ENCODE results near the gene SORCS2. TPM values are rescaled to one million over a fixed set of nuclear protein-coding genes. Genes with fewer than 3 reads are reported as not detected.

Gene SORCS2
- total RNA-seq, 4 donors from 2014 or later: 0.26 to 17.1 (median 2.9) TPM

DNA sequence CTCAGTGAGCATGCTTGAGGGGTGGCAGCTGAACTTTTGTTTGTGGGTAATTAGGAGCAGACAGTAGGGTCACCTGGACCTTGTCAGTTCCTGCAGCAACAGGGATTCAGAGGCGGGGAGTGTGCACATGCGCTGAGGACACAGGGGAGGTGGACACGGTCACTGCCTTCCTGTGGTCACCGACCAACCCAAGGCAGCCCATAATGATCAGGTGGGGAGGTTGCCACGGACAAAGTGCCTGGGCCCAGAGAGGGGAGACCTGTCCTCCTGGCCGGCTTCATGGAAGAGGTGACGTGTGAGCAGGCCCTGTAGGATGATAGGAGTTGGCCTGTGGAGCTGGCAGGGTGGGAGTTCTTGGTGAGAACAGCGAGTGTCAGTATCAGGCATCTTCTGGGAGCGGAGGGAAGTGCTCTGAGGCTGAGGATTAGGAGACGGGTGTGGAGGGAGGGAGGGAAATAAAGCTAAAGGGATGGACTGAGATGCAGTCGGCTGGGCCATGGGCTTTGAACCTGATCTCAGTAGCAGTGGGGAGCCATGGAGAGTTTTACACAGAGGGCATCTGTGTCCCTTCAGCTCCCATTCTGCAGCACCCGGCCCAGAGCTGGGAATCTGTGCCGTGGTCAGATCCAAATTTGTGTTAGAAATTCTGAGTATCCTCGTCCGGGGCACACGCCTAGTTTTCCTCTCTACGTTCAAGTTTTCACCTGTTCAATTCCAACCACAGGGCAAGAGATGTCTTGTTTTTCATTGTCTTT lies 142.4 kb downstream of the SORCS2 start:
- no peak overlapping the region for H3K4me3 ChIP-seq
- no peaks in the 10 kb centered on the region for H3K9me3 ChIP-seq
- H3K4me1 ChIP-seq: no peaks in the 10 kb centered on the region
- H3K36me3 ChIP-seq: no peaks in the 10 kb centered on the region
- intact Hi-C loops (cut with DNase I; ENCODE audit: low total_unique reads): no loop called here
- TF ChIP-seq POLR2A (IDR thresholded peaks at IDR 0.05): no peak
- TF ChIP-seq, protein P1, sequence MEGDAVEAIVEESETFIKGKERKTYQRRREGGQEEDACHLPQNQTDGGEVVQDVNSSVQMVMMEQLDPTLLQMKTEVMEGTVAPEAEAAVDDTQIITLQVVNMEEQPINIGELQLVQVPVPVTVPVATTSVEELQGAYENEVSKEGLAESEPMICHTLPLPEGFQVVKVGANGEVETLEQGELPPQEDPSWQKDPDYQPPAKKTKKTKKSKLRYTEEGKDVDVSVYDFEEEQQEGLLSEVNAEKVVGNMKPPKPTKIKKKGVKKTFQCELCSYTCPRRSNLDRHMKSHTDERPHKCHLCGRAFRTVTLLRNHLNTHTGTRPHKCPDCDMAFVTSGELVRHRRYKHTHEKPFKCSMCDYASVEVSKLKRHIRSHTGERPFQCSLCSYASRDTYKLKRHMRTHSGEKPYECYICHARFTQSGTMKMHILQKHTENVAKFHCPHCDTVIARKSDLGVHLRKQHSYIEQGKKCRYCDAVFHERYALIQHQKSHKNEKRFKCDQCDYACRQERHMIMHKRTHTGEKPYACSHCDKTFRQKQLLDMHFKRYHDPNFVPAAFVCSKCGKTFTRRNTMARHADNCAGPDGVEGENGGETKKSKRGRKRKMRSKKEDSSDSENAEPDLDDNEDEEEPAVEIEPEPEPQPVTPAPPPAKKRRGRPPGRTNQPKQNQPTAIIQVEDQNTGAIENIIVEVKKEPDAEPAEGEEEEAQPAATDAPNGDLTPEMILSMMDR (IDR thresholded peaks at IDR 0.05): no peak
- no peaks in the 10 kb centered on the region for H3K27me3 ChIP-seq
- DNase-seq: no peak
- no peak overlapping the region for H3K27ac ChIP-seq

DNA sequence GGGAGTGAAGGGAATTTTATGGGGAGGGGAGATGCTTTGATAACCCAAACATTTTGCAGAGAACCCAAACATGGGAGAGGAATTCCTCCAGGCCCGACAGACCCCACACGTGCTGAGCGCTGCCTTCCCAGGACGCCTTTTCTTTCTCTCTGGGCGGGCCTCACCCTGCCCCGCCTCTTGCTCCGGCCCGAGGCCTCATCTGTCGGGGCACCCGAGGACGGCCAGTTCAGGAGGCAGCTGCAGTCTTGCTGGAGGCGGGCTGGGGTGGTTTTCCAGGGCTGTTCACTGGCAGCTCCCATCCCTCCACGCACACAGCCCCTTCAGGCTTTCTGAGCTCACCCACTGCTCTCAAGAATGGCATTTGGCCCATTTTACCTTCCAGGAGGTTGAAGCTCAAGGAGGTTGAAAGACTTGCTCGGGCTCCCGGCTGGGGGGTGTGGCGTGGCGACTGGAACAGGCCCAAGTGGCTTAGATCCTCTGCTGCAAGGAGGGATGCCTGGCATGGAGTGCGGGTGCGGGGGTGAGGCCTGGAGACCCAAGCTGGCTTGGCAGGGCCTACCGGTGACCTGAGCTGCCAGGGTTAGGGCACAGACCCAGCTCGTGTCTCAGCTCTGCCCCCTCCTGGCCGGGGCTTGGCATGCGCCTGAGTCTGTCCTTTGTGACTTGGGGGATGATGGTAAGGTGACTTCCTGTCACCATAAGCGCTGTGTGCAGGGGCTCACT lies 143.2 kb downstream of the SORCS2 start:
- intact Hi-C loops (cut with DNase I; ENCODE audit: low total_unique reads): no loop called here
- H3K4me1 ChIP-seq: no peaks in the 10 kb centered on the region

DNA sequence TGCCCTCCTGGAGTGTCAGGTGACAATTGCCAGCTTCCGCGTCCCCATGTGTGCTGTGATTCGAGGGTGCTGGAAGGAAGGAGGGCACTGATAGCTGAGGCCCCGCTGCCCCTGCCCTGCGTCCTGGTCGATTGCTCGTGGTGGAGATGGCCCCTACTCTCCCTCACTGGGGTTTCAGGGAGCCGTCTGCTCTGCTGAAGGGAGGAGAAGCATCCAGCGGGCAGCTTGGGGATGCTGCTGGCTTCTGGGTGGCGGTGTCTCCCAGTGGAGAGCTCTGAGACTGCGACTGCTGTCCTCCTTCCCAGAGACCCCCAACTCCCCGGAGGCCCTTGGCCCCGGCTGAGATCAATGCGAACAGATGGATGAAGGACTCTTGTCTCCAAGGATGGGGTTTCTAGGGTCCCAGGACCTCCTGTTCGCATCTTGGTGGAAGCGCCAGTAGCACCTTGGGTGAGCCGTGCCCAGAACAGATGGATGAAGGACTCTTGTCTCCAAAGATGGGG lies 143.8 kb downstream of the SORCS2 start:
- TF ChIP-seq, protein P1 (IDR thresholded peaks at IDR 0.05): no peak
- no peak for TF ChIP-seq POLR2A (IDR thresholded peaks at IDR 0.05)
- Histone ChIP-seq H3K27me3 (no peaks in the 10 kb centered on the region), H3K9me3 (no peaks in the 10 kb centered on the region), H3K4me3 (no peak overlapping the region), H3K27ac (no peak overlapping the region), H3K36me3 (no peaks in the 10 kb centered on the region), H3K4me1 (no peaks in the 10 kb centered on the region)
- intact Hi-C loops (cut with DNase I; ENCODE audit: low total_unique reads): no loop called here
- DNase-seq: no peak

More for the DNA sequence above, 143.2 kb downstream of the SORCS2 start:
- H3K4me3 ChIP-seq: no peak overlapping the region
- TF ChIP-seq, protein P1 (IDR thresholded peaks at IDR 0.05): peak; percentile 19 to 49 (median 38)
- TF ChIP-seq POLR2A (IDR thresholded peaks at IDR 0.05): no peak
- no peaks in the 10 kb centered on the region for H3K36me3 ChIP-seq
- peak; percentile 36 to 50 for DNase-seq
- no peak overlapping the region for H3K27ac ChIP-seq
- H3K9me3 ChIP-seq: no peaks in the 10 kb centered on the region
- no peaks in the 10 kb centered on the region for H3K27me3 ChIP-seq

DNA sequence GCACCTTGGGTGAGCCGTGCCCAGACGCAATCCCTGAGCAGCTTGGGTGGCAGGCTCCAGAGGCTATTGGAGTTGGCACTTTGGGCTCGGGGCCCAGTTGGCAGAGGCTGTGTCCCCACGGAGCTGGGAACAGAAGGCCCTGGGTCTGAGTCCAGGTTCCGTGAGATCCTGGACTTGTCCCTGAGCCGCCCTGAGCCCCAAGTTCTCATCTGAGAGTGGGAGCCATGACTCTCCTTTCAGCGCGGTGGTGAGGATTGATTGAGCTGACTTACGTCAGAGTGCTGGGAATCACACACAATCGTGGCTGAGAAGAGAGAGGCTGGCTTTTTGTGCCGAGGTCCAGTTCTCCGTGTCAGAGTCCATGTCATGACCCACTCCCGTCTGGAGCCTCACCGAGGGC lies 144.4 kb downstream of the SORCS2 start:
- intact Hi-C loops (cut with DNase I; ENCODE audit: low total_unique reads): no loop called here
- DNase-seq: no peak

More for the DNA sequence above, 144.4 kb downstream of the SORCS2 start:
- no peak overlapping the region for H3K27ac ChIP-seq
- H3K27me3 ChIP-seq: no peaks in the 10 kb centered on the region
- no peaks in the 10 kb centered on the region for H3K36me3 ChIP-seq
- no peak overlapping the region for H3K4me3 ChIP-seq
- TF ChIP-seq, protein P1 (IDR thresholded peaks at IDR 0.05): no peak
- no peak for TF ChIP-seq POLR2A (IDR thresholded peaks at IDR 0.05)
- H3K4me1 ChIP-seq: no peaks in the 10 kb centered on the region
- no peaks in the 10 kb centered on the region for H3K9me3 ChIP-seq

Data from uterus (tissue), 4 donors.